Effector memory CD8-positive, alpha-beta T cell (primary cell): ENCODE measurements around the gene CRYBG1.
"Not testable (repeated sequence)": the region's sequence is repeated elsewhere in the genome, so short reads cannot be mapped to it uniquely, and the experiment has no call there.

Source experiments
- ATAC-seq: fragments of 150-1000 bp; cut with Tn5 transposase; replicated peaks from 2 replicates; pipeline ENCODE4 v1.10.0; 2021; ENCODE audit warnings: mild to moderate bottlenecking, moderate library complexity
- DNase-seq, 3 experiments: peaks; one replicate each; pipeline ENCODE4 v3.0.0; 2021
- H3K27ac Mint-ChIP-seq, 2 donors: one replicate each; pipeline ENCODE4 v1.8.0; 2022; ENCODE audit warnings: mild to moderate bottlenecking in 2 of 2, mixed read lengths in 2 of 2, moderate library complexity in 2 of 2
- H3K27me3 Mint-ChIP-seq, 2 donors: one replicate each; pipeline ENCODE4 v1.8.0; 2022; ENCODE audit warnings: mixed read lengths in 2 of 2
- H3K36me3 Mint-ChIP-seq: one replicate; pipeline ENCODE4 v1.8.0; 2022; ENCODE audit warnings: mild to moderate bottlenecking, moderate library complexity, mixed read lengths; ENCODE audit not compliant: insufficient read depth
- H3K4me1 Mint-ChIP-seq, 2 donors: one replicate each; pipeline ENCODE4 v1.8.0; 2022; ENCODE audit warnings: low read depth in 2 of 2, mixed read lengths in 2 of 2
- H3K4me3 Mint-ChIP-seq, 2 donors: one replicate each; pipeline ENCODE4 v1.8.0; 2022; ENCODE audit warnings: mild to moderate bottlenecking in 2 of 2, mixed read lengths in 2 of 2, moderate library complexity in 2 of 2
- H3K9me3 Mint-ChIP-seq, 2 donors: one replicate each; pipeline ENCODE4 v1.8.0; 2022; ENCODE audit warnings: mixed read lengths in 2 of 2

CRYBG1 gene

DNA sequence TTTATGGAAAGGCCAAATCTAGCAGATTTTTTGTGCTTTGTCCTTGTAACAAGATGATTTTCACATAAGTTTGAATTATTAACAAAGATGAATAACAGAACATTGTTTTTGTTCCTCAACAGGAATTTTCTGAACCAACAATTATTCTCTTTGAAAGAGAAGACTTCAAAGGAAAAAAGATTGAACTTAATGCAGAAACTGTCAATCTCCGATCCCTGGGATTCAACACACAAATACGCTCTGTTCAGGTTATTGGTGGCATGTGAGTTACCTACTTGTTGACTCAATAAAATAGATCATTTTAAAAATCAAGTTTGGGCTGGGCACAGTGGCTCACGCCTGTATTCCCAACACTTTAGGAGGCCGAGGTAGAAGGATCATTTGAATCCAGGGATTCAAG lies 197.8 kb downstream of the CRYBG1 start:
- H3K4me1 Mint-ChIP-seq: peaks cover 0 to 7% of the 10 kb centered on the region in 2 donors
- H3K4me3 Mint-ChIP-seq: no peak overlapping the region
- H3K36me3 Mint-ChIP-seq: peaks cover 90% of the 10 kb centered on the region
- no peaks in the 10 kb centered on the region for H3K9me3 Mint-ChIP-seq
- DNase-seq (no peak), ATAC-seq (no peak)
- H3K27me3 Mint-ChIP-seq: no peaks in the 10 kb centered on the region
- H3K27ac Mint-ChIP-seq: peak overlapping the region; percentile 52 to 67

DNA sequence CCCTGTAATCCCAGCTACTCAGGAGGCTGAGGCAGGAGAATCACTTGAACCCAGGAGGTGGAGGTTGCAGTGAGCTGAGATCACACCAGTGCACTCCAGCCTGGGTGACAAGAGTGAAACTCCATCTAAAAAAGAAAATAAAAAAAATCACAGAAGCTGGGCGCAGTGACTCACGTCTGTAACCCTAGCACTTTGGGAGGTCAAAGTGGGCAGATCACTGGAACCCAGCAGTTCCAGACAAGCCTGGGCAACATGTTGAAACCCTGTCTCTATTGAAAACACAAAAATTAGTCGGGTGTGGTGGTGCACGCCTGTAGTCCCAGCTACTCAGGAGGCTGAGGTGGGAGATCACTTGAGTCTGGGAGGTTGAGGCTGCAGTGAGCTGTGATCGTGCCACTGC lies 199.1 kb downstream of the CRYBG1 start:
- peaks cover 91% of the 10 kb centered on the region for H3K36me3 Mint-ChIP-seq
- not testable (repeated sequence) for ATAC-seq, DNase-seq, H3K4me3 Mint-ChIP-seq, H3K4me1 Mint-ChIP-seq, H3K9me3 Mint-ChIP-seq, H3K27me3 Mint-ChIP-seq
- H3K27ac Mint-ChIP-seq: peak overlapping the region; percentile 28 to 59

DNA sequence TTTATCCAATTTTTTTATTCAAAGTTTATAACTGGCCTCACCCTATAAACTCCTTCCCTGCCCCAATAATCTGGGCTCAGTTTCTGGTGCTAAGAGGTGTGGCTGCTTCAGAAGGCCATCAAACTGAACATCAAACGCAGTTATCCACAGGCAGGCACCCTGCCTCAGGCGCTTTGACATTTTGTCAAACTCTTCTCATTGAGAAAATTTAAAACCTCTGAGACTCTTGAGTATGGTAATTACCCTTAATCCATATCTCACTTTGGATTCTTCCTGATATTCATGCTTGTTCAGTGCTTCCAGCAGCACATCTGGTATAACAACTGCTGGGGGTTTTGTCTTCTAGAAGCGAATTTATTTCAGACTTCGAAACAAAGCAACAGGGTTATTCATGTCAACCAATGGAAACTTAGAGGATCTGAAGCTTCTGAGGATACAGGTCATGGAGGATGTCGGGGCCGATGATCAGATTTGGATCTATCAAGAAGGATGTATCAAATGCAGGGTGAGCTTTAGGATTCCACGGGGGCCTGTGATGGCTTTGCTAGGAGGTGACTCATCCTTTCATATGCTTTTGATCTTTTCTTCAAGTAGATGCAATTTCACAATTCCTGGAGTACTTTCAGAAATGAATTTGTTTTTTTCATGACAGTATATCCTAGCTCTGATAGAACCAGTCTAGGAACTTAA lies 200.6 kb downstream of the CRYBG1 start:
- Mint-ChIP-seq H3K9me3 (no peaks in the 10 kb centered on the region), H3K36me3 (peaks cover 91% of the 10 kb centered on the region), H3K4me1 (peaks cover 0 to 6% of the 10 kb centered on the region in 2 donors), H3K27me3 (no peaks in the 10 kb centered on the region), H3K27ac (peak overlapping the region; percentile 20 to 39), H3K4me3 (no peak overlapping the region)
- DNase-seq (no peak), ATAC-seq (no peak)

GRCh38 chr6:106561686-106562405 lies 201.3 kb downstream of the CRYBG1 start:
- no peaks in the 10 kb centered on the region for H3K4me1 Mint-ChIP-seq
- no peak overlapping the region for H3K4me3 Mint-ChIP-seq
- no peaks in the 10 kb centered on the region for H3K9me3 Mint-ChIP-seq
- H3K27me3 Mint-ChIP-seq: no peaks in the 10 kb centered on the region
- ATAC-seq (no peak), DNase-seq (no peak)
- peaks cover 93% of the 10 kb centered on the region for H3K36me3 Mint-ChIP-seq
- peak overlapping the region; percentile 20 to 39 for H3K27ac Mint-ChIP-seq

- no peaks in the 10 kb centered on the region for H3K27me3 Mint-ChIP-seq
- DNase-seq (no peak), ATAC-seq (no peak)
- H3K4me1 Mint-ChIP-seq: peaks cover 0 to 4% of the 10 kb centered on the region in 2 donors
- no peaks in the 10 kb centered on the region for H3K9me3 Mint-ChIP-seq
- H3K36me3 Mint-ChIP-seq: peaks cover 88% of the 10 kb centered on the region
- H3K27ac Mint-ChIP-seq: peak overlapping the region; percentile 65 to 82
- no peak overlapping the region for H3K4me3 Mint-ChIP-seq
These were observed 203.1 kb downstream of the CRYBG1 start for GRCh38 chr6:106563614-106564013.

GRCh38 chr6:106564476-106564875 lies 204.0 kb downstream of the CRYBG1 start:
- Mint-ChIP-seq H3K27me3 (no peaks in the 10 kb centered on the region), H3K9me3 (no peaks in the 10 kb centered on the region), H3K27ac (peak overlapping the region; percentile 65 to 82), H3K4me1 (peaks cover 0 to 4% of the 10 kb centered on the region in 2 donors), H3K36me3 (peaks cover 83% of the 10 kb centered on the region), H3K4me3 (no peak overlapping the region)
- DNase-seq (no peak), ATAC-seq (no peak)

DNA sequence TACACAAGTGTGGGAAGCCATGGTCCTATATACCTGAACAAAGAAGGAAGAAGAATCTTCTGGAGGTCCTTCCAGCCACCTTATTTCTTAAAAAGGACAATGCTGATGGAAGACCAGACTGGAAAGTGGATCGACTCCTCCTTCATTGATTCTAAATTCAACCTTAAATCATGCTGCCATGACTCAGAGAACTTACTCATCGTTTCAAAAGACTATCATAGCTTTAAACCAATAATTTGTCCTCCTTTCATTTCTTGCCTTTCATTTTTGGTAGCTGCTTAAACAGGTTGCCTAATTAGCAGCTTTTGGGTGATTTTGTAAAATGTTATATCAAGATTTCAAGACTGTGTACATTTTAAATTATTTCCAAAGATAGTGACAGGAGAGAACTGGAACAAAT lies 208.0 kb downstream of the CRYBG1 start:
- Mint-ChIP-seq H3K4me1 (peaks cover 0 to 9% of the 10 kb centered on the region in 2 donors), H3K27me3 (no peaks in the 10 kb centered on the region), H3K27ac (peak overlapping the region; percentile 31 to 52), H3K4me3 (no peak overlapping the region), H3K36me3 (peaks cover 59% of the 10 kb centered on the region), H3K9me3 (no peaks in the 10 kb centered on the region)
- no peak for ATAC-seq
- no peak for DNase-seq

DNA sequence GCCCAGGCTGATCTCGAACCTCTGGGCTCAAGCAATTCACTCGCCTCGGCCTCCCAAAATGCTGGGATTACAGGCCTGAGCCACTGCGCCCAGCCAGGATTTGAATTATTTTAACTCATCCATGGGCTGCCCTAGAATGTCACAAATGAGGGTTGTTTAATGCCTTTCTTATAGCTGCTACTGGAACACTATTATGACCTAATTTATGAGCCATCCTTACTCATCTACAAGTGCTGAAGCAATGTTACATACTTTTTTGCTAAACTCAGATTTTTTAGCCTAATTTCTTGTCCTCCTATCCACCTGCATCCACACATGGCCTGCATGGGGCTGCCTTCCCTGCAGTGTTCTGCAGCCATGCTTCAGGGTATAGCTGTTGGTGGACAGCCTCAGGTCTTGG lies 208.9 kb downstream of the CRYBG1 start:
- H3K4me1 Mint-ChIP-seq: peaks cover 0 to 9% of the 10 kb centered on the region in 2 donors
- DNase-seq: no peak
- H3K36me3 Mint-ChIP-seq: peaks cover 50% of the 10 kb centered on the region
- no peaks in the 10 kb centered on the region for H3K27me3 Mint-ChIP-seq
- ATAC-seq: no peak
- H3K27ac Mint-ChIP-seq: peak overlapping the region in 1 of 2 donors; percentile 75
- H3K4me3 Mint-ChIP-seq: no peak overlapping the region
- H3K9me3 Mint-ChIP-seq: no peaks in the 10 kb centered on the region

- no peak overlapping the region for H3K4me3 Mint-ChIP-seq
- no peak for DNase-seq
- H3K27me3 Mint-ChIP-seq: no peaks in the 10 kb centered on the region
- peak overlapping the region; percentile 25 to 50 for H3K27ac Mint-ChIP-seq
- ATAC-seq: no peak
- H3K4me1 Mint-ChIP-seq: peaks cover 0 to 9% of the 10 kb centered on the region in 2 donors
- no peaks in the 10 kb centered on the region for H3K9me3 Mint-ChIP-seq
- peaks cover 29% of the 10 kb centered on the region for H3K36me3 Mint-ChIP-seq
These were observed 211.9 kb downstream of the CRYBG1 start for GRCh38 chr6:106572436-106572835.

DNA sequence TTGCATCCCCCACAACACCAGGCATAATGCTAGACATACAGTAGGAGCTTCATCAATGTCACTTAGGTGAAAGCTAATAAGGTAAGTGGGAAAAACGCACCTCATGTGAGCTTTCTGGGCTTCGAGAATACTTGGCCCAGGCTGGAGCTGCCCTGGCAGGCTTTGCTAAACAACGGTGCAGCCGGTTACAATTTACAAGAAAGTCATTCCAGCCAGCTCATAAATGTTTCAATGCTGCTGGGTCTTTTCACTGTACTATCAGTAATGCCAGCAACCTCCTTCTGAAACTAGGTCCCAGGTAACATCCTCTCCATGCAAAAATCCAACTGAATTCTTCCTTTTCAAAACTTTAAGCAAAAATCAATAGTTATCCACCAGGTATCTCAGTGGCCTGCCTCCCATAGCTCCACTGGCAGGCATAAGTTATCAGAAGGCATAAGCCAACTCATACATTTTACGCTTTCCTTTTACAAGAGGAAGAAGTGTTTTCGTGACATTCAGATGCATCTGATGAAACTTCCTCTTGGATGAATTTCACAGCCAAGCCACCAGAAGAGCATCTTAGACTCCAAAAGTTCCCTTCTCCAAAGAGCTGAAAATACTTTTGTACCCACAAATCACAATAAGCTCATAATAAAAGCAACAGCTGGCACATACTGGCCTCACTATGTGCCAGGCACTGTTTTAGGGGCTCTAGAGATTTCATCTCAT lies 212.5 kb downstream of the CRYBG1 start:
- Mint-ChIP-seq H3K36me3 (peaks cover 24% of the 10 kb centered on the region), H3K4me3 (no peak overlapping the region), H3K27ac (peak overlapping the region in 1 of 2 donors; percentile 50), H3K9me3 (no peaks in the 10 kb centered on the region), H3K27me3 (no peaks in the 10 kb centered on the region), H3K4me1 (peaks cover 0 to 5% of the 10 kb centered on the region in 2 donors)
- DNase-seq: no peak
- ATAC-seq: no peak

- ATAC-seq (no peak), DNase-seq (no peak)
- no peak overlapping the region for H3K4me3 Mint-ChIP-seq
- no peaks in the 10 kb centered on the region for H3K9me3 Mint-ChIP-seq
- no peak overlapping the region for H3K27ac Mint-ChIP-seq
- H3K27me3 Mint-ChIP-seq: no peaks in the 10 kb centered on the region
- H3K36me3 Mint-ChIP-seq: peaks cover 14% of the 10 kb centered on the region
- peaks cover 0 to 4% of the 10 kb centered on the region in 2 donors for H3K4me1 Mint-ChIP-seq
These were observed 214.4 kb downstream of the CRYBG1 start for GRCh38 chr6:106574741-106575458.

- ATAC-seq: no peak
- Mint-ChIP-seq H3K36me3 (peaks cover 16% of the 10 kb centered on the region), H3K9me3 (no peaks in the 10 kb centered on the region), H3K4me3 (no peak overlapping the region), H3K4me1 (no peaks in the 10 kb centered on the region), H3K27me3 (no peaks in the 10 kb centered on the region), H3K27ac (no peak overlapping the region)
- no peak for DNase-seq
These were observed 218.8 kb downstream of the CRYBG1 start for GRCh38 chr6:106579281-106579680.

DNA sequence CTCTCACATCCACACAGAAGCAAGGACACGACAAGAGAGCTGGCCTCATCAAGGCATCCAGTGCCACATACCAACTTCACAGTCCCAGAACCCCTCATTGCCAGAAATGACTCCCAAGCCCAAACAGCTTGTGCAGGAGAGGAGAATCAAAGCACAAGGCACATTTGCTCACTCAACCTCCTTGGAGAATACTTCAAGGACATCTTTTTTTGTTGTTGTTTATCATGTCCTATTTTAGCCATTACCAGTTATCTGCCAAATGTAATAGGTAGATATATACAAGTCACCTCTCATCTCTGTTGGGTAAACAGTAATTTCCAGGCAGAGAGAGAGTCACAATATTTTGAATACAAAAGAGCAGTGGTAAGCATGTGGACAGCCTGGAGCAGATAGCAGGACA lies 221.0 kb downstream of the CRYBG1 start:
- H3K4me3 Mint-ChIP-seq: no peak overlapping the region
- H3K27ac Mint-ChIP-seq: no peak overlapping the region

More for the DNA sequence above, 221.0 kb downstream of the CRYBG1 start:
- Mint-ChIP-seq H3K27me3 (no peaks in the 10 kb centered on the region), H3K36me3 (peaks cover 20% of the 10 kb centered on the region), H3K4me1 (no peaks in the 10 kb centered on the region), H3K9me3 (no peaks in the 10 kb centered on the region)
- no peak for ATAC-seq
- DNase-seq: no peak
